Sciatic nerve (tissue), 2 donors: ENCODE results near the gene SLC35E3. TPM values are rescaled to one million over a fixed set of nuclear protein-coding genes. Genes with fewer than 3 reads are reported as not detected.
"Not testable (repeated sequence)": the region's sequence is repeated elsewhere in the genome, so short reads cannot be mapped to it uniquely, and the experiment has no call there.

Experiments
- ATAC-seq: fragments of 200-7000 bp; cut with Tn5 transposase; one replicate; pipeline ENCODE4 v1.9.1; 2020; ENCODE audit warnings: mild to moderate bottlenecking, moderate library complexity
- DNase-seq: peaks from one replicate; pipeline ENCODE4 v3.0.0-alpha.2; 2020; ENCODE audit warnings: low spot score
- intact Hi-C: fragments of 100-400 bp; cut with DNase I; formaldehyde crosslinking; loops from one replicate; pipeline ENCODE4 v1.14.2; 2022
- total RNA-seq: library from RNA; stranded (reverse); fragmentation: NEBNext Ultra II Directional; extraction: Animal tissue kit (Norgen Biotek cat#: 25700); gene quantifications from one replicate; pipeline ENCODE4 v1.2.1, GENCODE V29; 2021
- donor health status: DM: no; HTN: no; CAD: no.
- donor health status: DM: no; HTN: no; CAD: no.

SLC35E3 gene
- total RNA-seq, 1 donor from 2014 or later = 13.8 TPM

DNA sequence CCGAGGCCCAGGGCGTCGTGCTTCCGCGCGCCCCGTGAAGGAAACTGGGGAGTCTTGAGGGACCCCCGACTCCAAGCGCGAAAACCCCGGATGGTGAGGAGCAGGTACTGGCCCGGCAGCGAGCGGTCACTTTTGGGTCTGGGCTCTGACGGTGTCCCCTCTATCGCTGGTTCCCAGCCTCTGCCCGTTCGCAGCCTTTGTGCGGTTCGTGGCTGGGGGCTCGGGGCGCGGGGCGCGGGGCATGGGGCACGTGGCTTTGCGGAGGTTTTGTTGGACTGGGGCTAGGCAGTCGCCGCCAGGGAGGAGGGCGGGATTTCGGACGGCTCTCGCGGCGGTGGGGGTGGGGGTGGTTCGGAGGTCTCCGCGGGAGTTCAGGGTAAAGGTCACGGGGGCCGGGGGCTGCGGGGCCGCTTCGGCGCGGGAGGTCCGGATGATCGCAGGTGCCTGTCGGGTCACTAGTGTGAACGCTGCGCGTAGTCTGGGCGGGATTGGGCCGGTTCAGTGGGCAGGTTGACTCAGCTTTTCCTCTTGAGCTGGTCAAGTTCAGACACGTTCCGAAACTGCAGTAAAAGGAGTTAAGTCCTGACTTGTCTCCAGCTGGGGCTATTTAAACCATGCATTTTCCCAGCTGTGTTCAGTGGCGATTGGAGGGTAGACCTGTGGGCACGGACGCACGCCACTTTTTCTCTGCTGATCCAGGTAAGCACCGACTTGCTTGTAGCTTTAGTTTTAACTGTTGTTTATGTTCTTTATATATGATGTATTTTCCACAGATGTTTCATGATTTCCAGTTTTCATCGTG, 62.6 kb downstream of the SLC35E3 start:
- intact Hi-C loops = no loop called here
- ATAC-seq = peak; percentile 88

DNA sequence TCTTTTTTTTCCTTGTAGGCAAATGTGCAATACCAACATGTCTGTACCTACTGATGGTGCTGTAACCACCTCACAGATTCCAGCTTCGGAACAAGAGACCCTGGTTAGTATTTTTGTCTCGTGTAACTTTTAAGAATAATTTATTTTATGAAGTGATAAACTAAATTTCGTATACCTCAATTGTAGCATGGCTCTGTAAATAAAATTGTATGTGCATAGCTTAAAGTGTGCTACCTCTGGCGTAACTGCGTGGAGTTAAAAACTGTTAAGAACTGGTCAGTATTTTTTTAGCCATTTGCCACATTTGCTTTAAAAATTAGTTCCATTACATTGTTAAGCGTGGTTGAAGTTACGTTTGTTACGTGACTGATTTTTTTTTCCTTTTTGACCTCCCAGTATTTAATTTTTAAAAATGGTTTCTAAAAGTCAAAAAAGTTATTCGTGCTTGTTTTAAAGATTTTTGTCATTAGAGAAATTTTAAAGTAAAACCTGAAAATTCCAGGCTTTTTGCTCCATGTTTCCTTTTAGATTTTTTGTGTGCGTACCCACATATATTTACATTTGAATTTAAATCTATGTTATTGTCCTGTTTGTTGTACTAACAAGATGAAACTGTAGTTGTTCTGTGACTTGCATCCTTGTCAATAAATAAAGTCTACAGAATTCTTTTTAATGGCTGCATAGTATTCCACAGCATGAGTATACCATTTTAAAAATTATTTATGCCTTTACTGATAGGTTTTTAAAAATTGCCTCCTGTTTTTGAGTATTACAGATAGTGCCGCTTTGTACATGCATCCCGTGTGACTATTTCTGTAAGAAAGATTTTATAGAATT, 63.4 kb downstream of the SLC35E3 start:
- ATAC-seq (no peak), DNase-seq (no peak)
- intact Hi-C loops = no loop called here

More for the DNA sequence above, 62.6 kb downstream of the SLC35E3 start:
- peak; percentile 88 for DNase-seq

DNA sequence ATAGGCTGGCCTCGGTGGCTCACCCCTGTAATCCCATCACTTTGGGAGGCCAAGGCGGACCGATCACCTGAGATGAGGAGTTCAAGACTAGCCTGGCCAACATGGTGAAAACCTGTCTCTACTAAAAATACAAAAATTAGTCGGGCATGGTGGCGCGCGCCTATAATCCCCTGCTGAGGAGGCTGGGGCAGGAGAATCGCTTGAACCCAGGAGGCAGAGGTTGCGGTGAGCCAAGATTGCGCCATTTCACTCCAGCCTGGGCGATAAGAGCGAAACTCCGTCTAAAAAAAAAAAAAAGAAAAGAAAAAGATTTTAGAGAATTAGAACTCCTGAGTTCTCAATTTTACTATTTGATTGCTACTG, 64.0 kb downstream of the SLC35E3 start:
- DNase-seq, intact Hi-C loops, ATAC-seq: not testable (repeated sequence)

DNA sequence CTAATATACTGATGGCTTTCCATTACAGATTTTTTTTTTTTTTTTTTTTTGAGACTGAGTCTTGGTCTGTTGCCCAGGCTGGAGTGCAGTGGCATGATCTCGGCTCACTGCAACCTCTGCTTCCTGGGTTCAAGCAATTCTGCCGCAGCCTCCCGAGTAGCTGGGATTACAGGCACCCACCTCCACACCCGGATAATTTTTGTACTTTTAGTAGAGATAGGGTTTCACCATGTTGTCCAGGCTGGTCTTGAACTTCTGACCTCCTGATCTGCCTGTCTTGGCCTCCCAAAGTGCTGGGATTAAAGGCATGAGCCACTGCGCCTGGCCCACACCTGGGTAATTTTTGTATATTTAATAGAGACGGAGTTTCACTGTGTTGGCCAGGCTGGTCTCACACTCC, 65.6 kb downstream of the SLC35E3 start:
- DNase-seq, ATAC-seq, intact Hi-C loops: not testable (repeated sequence)

DNA sequence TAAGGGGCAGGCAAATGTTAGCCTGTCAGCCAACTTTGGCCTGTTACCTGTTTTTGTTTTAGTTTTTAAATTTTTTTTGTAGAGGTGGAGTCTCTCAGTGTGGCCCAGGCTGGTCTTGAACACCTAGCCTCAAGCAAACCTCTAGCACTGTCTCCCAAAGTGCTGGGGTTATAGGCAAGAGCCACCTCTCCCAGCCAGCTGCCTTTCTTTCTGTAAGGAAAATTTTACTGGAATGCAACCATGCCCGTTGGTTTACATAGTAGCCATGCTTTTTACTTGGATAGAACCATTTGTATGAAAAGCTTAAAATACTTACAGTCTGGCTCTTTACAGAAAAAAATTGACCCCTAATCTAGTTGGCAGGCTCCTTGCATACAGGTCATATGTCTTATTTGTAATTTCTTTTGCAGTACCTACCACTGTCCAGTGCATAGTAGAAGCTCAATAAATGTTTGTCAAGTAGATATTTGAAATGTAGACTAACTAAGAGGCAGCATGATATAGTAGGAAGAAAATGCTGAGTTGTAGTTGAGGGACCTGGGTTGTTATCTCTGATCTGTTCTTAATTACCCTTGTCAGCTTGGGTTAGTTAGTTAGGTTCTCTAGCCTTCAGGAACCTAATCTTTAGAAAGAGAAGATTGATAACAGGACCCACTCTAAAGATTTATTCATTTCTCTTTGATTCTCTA, 66.7 kb downstream of the SLC35E3 start:
- DNase-seq (no peak), ATAC-seq (no peak)
- intact Hi-C loops = no loop called here

DNA sequence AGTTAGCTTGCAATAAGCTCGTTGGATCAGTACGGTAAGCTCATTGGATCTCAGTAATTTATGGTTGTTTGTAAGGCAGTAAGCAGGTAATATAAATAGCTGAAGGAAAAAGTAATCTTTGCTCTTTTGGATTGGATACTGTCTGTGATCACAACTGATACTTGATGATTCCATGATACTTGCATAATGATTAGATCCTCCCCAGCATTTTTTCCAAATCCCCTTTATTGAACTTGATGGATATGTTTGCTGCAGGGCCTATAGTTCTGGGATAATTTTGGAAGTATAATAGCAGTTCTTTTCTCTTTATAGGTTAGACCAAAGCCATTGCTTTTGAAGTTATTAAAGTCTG, 67.2 kb downstream of the SLC35E3 start:
- intact Hi-C loops = no loop called here
- no peak for DNase-seq
- no peak for ATAC-seq

DNA sequence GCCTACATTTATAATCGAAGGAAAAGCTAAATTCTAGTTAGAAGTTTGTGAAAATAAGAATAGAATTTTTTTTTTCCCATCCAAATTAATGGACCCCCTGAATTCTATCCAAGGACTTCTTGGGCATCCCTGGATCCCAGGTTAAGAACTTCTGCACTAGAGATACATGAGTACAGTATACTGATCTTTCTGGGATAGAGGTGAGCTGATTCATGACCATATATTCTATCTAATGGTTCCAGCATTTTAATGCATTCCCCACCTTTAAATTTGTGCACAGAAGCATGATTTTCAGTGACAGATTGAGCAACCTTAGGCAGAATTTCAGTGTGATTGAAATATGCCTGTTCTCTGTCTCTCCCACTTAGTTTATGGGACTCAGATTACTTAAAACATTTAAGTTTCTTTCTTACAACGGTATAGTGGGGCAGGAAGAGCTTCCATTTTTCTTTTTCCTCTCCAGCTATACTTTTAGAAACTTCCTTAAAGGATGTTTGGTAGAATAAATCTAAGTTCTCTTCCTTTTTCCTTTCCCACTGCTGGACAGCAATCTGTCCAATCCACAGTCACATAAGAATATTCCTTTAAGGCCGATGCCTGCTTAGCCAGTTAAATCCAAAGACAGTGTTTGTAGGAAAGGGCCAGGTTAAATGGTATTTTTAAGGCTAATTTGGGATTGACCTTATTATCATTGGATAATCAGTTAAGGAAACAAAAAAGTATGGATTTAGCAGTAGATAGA, 68.7 kb downstream of the SLC35E3 start:
- no peak for ATAC-seq
- intact Hi-C loops = no loop called here

DNA sequence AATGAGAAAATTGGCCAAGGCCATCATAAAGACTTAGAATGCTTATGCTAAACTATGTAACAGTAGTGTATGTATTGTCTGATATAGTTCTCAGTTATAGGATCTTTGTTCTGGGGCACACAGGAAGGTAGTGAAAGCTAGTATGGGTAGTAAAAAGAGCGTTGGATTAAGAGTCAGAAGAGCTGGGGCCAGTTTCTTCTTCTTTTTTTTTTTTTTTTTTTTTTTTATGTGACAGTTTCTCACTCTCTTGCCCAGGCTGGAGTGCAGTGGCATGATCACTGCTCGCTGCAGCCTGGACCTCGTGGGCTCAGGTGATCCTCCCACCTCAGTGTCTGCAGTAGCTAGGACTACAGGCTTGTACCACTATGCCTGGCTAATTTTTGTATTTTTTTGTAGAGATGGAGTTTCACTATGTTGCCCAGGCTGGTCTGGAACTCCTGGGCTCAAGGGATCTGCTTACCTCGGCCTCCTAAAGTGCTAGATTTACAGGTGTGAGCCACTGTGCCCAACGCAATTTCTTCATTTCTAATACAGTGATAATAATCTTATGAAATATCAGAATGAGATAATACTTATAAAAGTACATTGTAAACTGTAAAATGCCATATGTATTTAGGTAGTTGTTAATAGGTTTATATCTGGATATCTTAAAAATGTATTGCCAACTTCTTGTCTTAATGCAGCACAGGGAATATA, 69.4 kb downstream of the SLC35E3 start:
- ATAC-seq = no peak
- DNase-seq = no peak

More for the DNA sequence above, 68.7 kb downstream of the SLC35E3 start:
- no peak for DNase-seq

DNA sequence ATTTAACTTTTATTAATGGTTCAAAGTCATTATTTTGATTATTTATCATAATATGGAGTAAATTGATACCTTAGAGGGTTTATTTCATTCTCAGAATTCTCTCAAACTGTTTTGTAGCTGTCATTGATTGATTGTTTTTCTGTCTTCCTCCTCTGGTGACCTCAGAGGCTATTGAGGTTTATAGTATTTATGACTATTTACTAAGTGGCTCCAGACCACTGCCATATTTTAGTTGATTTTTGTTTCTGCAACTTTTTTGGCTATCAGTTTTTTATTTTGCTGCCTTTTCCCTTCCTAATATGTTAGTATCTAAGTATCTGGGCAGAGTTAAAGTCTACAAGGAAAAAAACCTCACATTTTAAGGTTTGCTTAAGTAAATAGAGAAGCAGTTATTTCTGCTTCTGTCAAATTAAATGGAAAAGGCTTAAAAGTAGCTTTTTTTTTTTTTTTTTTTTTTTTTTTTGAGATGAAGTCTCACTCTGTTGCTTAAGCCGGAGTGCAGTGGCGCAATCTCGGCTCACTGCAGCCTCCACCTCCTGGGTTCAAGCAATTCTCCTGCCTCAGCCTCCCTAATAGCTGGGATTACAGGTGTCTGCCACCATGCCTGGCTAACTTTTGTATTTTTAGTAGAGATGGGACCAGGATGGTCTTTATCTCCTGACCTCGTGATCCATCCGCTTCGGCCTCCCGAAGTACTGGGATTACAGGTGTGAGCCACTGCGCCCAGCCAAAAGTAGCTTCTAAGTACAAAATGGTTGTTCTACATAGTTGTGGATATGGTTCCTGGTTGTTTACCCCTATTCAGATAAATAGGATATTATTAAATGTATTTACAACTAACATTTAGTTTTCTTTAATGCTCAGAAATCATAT, 70.2 kb downstream of the SLC35E3 start:
- intact Hi-C loops = no loop called here
- DNase-seq (no peak), ATAC-seq (no peak)

More for the DNA sequence above, 69.4 kb downstream of the SLC35E3 start:
- intact Hi-C loops = no loop called here

DNA sequence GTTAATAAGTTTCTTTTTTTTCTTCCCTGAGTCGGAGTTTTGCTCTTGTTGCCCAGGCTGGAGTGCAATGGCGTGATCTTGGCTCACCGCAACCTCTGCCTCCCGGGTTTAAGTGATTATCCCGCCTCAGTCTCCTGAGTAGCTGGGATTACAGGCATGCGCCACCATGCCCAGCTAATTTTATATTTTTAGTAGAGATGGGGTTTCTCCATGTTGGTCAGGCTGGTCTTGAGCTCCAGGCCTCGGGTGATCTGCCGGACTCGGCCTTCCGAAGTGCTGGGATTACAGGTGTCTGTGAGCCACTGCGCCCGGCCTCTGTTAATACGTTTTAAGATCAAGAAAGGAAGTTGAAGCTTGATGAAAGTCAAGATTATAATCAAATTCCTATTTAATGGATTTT, 73.5 kb downstream of the SLC35E3 start:
- intact Hi-C loops, DNase-seq, ATAC-seq: not testable (repeated sequence)

DNA sequence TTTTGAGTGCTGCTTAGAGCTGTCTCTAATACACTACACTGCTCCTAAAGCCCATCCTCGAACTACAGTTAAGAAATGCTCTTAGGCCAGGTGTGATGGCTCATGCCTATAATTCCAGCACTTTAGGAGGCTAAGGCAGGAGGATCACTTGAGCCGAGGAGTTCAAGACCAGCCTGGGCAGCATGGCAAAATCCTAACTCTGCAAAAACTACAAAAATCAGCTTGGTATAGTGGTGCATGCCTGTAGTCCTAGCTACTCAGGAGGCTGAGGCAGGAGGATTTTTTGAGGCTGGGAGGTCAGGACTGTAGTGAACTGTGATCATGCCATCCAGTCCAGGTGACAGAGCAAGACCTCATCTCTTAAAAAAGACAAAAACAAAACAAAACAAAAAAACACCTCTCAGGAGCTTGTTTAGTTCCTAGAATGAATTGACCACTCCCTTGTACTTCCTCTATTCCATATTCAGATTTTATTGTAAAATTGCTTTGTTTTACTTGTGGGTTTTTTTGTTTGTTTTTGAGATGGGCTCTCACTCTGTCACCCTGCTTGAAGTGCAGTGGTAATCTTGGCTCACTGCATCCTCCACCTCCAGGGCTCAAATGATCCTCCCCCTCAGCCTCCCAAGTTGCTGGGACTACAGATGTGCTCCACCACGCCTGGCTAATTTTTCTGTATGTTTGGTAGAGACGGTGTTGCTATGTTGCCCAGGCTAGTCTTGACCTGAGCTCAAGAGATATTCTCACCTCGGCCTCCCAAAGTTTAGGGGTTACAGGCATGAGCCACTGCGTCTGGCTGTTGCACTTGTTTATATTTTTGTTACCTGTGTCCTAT, 75.6 kb downstream of the SLC35E3 start:
- intact Hi-C loops = no loop called here
- no peak for DNase-seq
- ATAC-seq = no peak

DNA sequence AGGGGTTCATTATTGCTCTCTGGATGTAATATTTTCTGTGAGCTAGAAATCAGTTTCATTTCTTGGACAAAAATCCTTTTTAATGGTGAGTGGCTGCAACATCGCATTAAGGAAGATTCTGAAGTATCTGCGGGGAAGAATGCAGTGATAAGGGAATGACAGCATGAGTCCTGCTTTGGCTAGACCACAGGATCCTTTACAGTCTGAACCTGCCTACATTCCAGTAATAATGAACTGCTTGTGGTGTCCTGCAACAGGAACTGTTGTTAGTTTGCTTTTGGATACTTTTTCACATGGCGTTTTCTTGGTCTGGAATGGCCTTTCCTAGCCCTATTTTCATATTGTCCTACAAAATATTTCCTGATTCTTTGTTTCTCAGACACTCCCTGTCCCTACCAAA, 77.7 kb downstream of the SLC35E3 start:
- intact Hi-C loops = no loop called here

DNA sequence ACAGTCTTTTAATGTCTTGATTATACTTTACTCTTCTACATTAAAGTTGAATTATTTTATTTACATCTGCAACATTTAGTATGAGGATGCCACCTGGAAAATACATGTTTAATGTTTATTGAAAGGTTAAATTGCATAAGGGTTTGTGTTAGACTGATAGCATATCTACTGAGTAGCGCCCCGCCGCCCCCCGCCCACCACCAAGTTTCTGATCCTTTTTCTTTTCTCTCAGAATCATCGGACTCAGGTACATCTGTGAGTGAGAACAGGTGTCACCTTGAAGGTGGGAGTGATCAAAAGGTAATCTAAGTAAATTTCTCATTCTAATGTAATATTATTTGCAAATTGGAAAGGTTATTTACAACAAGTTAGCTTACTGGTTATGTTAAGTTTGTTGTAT, 78.2 kb downstream of the SLC35E3 start:
- no peak for ATAC-seq
- intact Hi-C loops = no loop called here
- no peak for DNase-seq

More for the DNA sequence above, 77.7 kb downstream of the SLC35E3 start:
- no peak for ATAC-seq
- DNase-seq = no peak

DNA sequence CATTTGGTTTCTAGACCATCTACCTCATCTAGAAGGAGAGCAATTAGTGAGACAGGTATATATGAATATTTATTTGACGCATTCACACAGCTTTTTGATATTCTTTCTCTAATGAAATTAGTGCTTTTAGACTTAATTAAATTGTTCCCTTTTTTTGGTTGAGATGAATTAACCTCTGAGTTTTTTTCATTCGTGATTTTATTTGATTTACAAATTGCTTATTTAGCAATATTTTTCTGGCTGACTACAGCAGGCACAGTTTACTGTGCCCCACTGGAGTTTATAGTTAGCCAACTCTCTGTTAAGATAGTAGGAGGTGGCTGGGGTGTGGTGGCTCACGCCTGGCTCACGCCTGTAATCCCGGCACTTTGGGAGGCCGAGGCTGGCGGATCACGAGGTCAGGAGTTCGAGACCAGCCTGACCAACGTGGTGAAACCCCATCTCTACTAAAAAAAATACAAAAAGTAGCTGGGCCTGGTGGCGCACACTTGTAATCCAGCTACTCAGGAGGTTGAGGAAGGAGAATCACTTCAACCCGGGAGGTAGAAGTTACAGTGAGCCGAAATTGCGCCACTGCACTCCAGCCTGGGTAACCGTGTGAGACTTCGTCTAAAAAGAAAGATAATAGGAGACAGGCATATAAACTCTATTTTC, 78.7 kb downstream of the SLC35E3 start:
- ATAC-seq = no peak
- intact Hi-C loops = no loop called here
- no peak for DNase-seq

DNA sequence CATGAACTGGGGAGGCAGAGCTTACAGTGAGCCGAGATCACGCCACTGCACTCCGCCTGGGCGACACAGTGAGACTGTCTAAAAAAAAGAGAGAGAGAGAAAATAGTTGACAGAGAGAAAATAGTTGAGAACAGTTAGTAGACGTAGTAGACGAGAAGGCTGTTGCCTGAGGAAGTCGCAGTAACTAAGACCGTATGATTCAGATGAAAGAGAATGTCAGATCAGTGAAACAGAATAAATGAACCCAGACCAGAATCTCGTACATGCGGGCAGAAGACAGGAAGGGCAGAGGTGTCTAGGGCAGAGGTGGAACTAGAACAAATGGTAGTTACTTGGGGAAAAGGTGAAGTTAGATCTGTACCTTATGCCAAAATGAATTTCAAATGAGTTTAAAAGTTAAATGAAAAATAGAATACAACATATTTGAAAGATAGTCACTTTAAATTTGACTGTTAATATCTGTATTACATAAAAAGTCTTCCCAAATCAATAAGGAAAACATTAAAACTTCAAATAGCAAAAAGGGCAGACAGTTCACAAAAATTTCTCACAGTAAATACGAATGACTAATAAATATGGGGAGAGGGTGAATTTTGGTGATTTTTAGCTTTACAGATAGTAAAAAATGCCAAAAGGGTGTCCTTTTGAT, 79.7 kb downstream of the SLC35E3 start:
- ATAC-seq = no peak
- DNase-seq = no peak
- intact Hi-C loops = no loop called here
